ENCODE results near the gene USP33. TPM values are rescaled to one million over a fixed set of nuclear protein-coding genes. Genes with fewer than 3 reads are reported as not detected.

The USP33 gene
- total RNA-seq, 2 experiments from 2014 or later = 35.6 to 39.7 TPM

Other genes with a start within 250 kb of the USP33 start
- gene ZZZ3, start 77.2 kb downstream of the USP33 start, total RNA-seq = 10 to 100 TPM; 52.1 to 54.0 TPM
- 10 to 100 TPM in 1 of 2 experiments, 1 to 10 TPM in 1; 8.9 to 10.3 TPM for gene MIGA1, start 19.8 kb upstream of the USP33 start, total RNA-seq
- under 1 TPM; 0.31 to 0.55 TPM for gene NEXN, start 128.8 kb upstream of the USP33 start, total RNA-seq
- gene FUBP1, start 219.2 kb upstream of the USP33 start, total RNA-seq = 100 to 1,000 TPM; 235 to 239 TPM
- 1 to 10 TPM; 8.2 to 9.6 TPM for gene DNAJB4, start 245.1 kb upstream of the USP33 start, total RNA-seq